ENCODE data around the gene IFNK. TPM values are rescaled to one million over a fixed set of nuclear protein-coding genes. Genes with fewer than 3 reads are reported as not detected.

Gene IFNK
- total and polyA plus RNA-seq, 10 donors = not detected

GRCh38 chr9:27572918-27573633 is 49.0 kb downstream of the IFNK start, which contains the start of gene C9orf72:
C9orf72 (minus strand) TSS chr9:27573481; CDS start chr9:27567120, 6,361 bp downstream.
- 0 to 1% (median 1%) methylated on average over 52 to 72 of the region's 72 CpGs for WGBS, 5 donors
- H3K4me3 ChIP-seq = peak within 1 kb of the TSS; percentile 46 to 85 (median 64)
- no peaks in the 10 kb centered on the region for H3K27me3 ChIP-seq (replicated peaks in 1 of 7)
- intact Hi-C loops (cut with DNase I; ENCODE audit: low total_unique reads) = loop anchor here (10.0 kb wide), 1 partner anchor 628 kb away; the partner anchor contains the start of gene PLAA
- TF ChIP-seq CTCF (IDR thresholded peaks at IDR 0.05 in 8 of 11, conservative IDR thresholded peaks at IDR 0.05 in 3 of 11) (peak in 1 of 11 experiments; percentile 17), POLR2AphosphoS5 (IDR thresholded peaks at IDR 0.05) (peak; percentile 54 to 93 (median 89)), POLR2A (IDR thresholded peaks at IDR 0.05) (peak in 2 of 3 donors; percentile 89 to 93)
- no peaks in the 10 kb centered on the region for H3K36me3 ChIP-seq
- H3K9me3 ChIP-seq = peaks cover 0 to 7% (median 3%) of the 10 kb centered on the region in 8 donors
- peak; percentile 96 for DNase-seq
- peak within 1 kb of the TSS; percentile 94 to 100 (median 98) for H3K27ac ChIP-seq
- peaks cover 5 to 38% (median 16%) of the 10 kb centered on the region in 6 donors for H3K4me1 ChIP-seq

- no peaks in the 10 kb centered on the region for H3K27me3 ChIP-seq (replicated peaks in 1 of 7)
- H3K36me3 ChIP-seq = no peaks in the 10 kb centered on the region
- TF ChIP-seq POLR2AphosphoS5 (IDR thresholded peaks at IDR 0.05) (peak; percentile 3 to 99 (median 84)), CTCF (IDR thresholded peaks at IDR 0.05 in 8 of 11, conservative IDR thresholded peaks at IDR 0.05 in 3 of 11) (peak in 3 of 11 experiments; percentile 5 to 30 (median 27)), POLR2A (IDR thresholded peaks at IDR 0.05) (peak; percentile 18 to 91 (median 62))
- H3K9me3 ChIP-seq = peaks cover 0 to 14% (median 10%) of the 10 kb centered on the region in 8 donors
- peak overlapping the region; percentile 21 to 85 (median 64) for H3K4me3 ChIP-seq
- H3K4me1 ChIP-seq = peaks cover 5 to 38% (median 16%) of the 10 kb centered on the region in 6 donors
- peak; percentile 98 for DNase-seq
- intact Hi-C loops (cut with DNase I; ENCODE audit: low total_unique reads) = loop anchor here (10.0 kb wide), 1 partner anchor 629 kb away; the partner anchor contains the start of gene PLAA
- H3K27ac ChIP-seq = peak overlapping the region; percentile 94 to 100 (median 98)
- 2 to 3% (median 2%) methylated on average over 35 of the region's 35 CpGs for WGBS, 5 donors
Measured at GRCh38 chr9:27573634-27574590, 49.8 kb downstream of the IFNK start.

Other genes starting within 250 kb of the IFNK start
- 1 to 10 TPM in 1 of 7 donors, under 1 TPM in 1, not detected in 5; 0.56 to 1.3 TPM for gene EQTN, start 227.1 kb upstream of the IFNK start, total RNA-seq
- under 1 TPM; 0.26 to 0.35 (median 0.28) TPM for gene EQTN, start 227.1 kb upstream of the IFNK start, polyA plus RNA-seq
- 10 to 100 TPM; 14.0 to 27.7 (median 21.9) TPM for gene MOB3B, start 5.5 kb downstream of the IFNK start, total RNA-seq
- 10 to 100 TPM in 2 of 3 donors, 1 to 10 TPM in 1; 9.4 to 12.6 (median 10.9) TPM for gene MOB3B, start 5.5 kb downstream of the IFNK start, polyA plus RNA-seq
- gene C9orf72, start 49.2 kb downstream of the IFNK start, total RNA-seq = 10 to 100 TPM; 34.5 to 88.5 (median 48.0) TPM
- gene C9orf72, start 49.2 kb downstream of the IFNK start, polyA plus RNA-seq = 10 to 100 TPM; 10.1 to 18.2 (median 18.0) TPM

Measured in spleen (tissue), 11 donors.